MM.1S (cell line): ENCODE results near the gene CSF3R.

ENCODE experiments used
- DNase-seq: peaks from one replicate; pipeline ENCODE4 v3.0.0-alpha.2; 2015
- H2AFZ ChIP-seq: fragments of 300-600 bp; sonication (generic); 2 replicates; pipeline ENCODE4 v1.6.0; 2016; ENCODE audit warnings: antibody characterized with exemption, low read length
- H3F3A ChIP-seq: fragments of 300-600 bp; sonication (generic); 2 replicates; pipeline ENCODE4 v1.6.1; 2016; ENCODE audit warnings: mild to moderate bottlenecking, antibody characterized with exemption, low read length, moderate library complexity, mixed read lengths; ENCODE audit not compliant: insufficient read depth
- H3K27ac ChIP-seq: fragments of 300-600 bp; sonication (generic); 2 replicates; pipeline ENCODE4 v1.5.1; 2016; ENCODE audit warnings: mild to moderate bottlenecking, low read length
- H3K27me3 ChIP-seq: fragments of 300-600 bp; sonication (generic); replicated peaks from 2 replicates; pipeline ENCODE4 v1.6.0; 2016; ENCODE audit warnings: low read length; ENCODE audit not compliant: insufficient read depth
- H3K36me3 ChIP-seq: fragments of 300-600 bp; sonication (generic); replicated peaks from 2 replicates; pipeline ENCODE4 v1.6.1; 2016; ENCODE audit warnings: mild to moderate bottlenecking, low read length, mixed read lengths; ENCODE audit not compliant: insufficient read depth
- H3K4me1 ChIP-seq: fragments of 300-600 bp; sonication (generic); 2 replicates; pipeline ENCODE4 v1.6.1; 2016; ENCODE audit warnings: low read length, mixed read lengths
- H3K4me2 ChIP-seq: fragments of 300-600 bp; sonication (generic); 2 replicates; pipeline ENCODE4 v1.6.0; 2016; ENCODE audit warnings: low read depth, low read length
- H3K4me3 ChIP-seq: fragments of 300-600 bp; sonication (generic); 2 replicates; pipeline ENCODE4 v1.5.1; 2016; ENCODE audit warnings: low read length, mixed read lengths
- H3K79me2 ChIP-seq: fragments of 300-600 bp; sonication (generic); 2 replicates; pipeline ENCODE4 v1.6.1; 2016; ENCODE audit warnings: mixed run types, low read length, mixed read lengths
- H3K9ac ChIP-seq: fragments of 300-600 bp; sonication (generic); 2 replicates; pipeline ENCODE4 v1.6.1; 2016; ENCODE audit warnings: low read length, mixed read lengths
- H3K9me2 ChIP-seq: fragments of 300-600 bp; sonication (generic); replicated peaks from 2 replicates; pipeline ENCODE4 v1.6.1; 2016; ENCODE audit warnings: mild to moderate bottlenecking, low read length, mixed read lengths; ENCODE audit not compliant: insufficient read depth
- H3K9me3 ChIP-seq: fragments of 300-600 bp; sonication (generic); replicated peaks from 2 replicates; pipeline ENCODE4 v1.6.1; 2016; ENCODE audit warnings: mild to moderate bottlenecking, low read length, mixed read lengths; ENCODE audit not compliant: insufficient read depth
- H4K20me1 ChIP-seq: fragments of 300-600 bp; sonication (generic); 2 replicates; pipeline ENCODE4 v1.6.1; 2016; ENCODE audit warnings: mild to moderate bottlenecking, low read length, moderate library complexity, mixed read lengths; ENCODE audit not compliant: insufficient read depth
- CTCF ChIP-seq: fragments of 300-600 bp; sonication (generic); IDR thresholded peaks from 2 replicates; pipeline ENCODE4 v1.5.1; 2016; ENCODE audit warnings: antibody characterized with exemption, low read length, mixed read lengths
- EZH2 ChIP-seq: fragments of 300-600 bp; sonication (generic); optimal IDR thresholded peaks from 2 replicates; pipeline ENCODE3; 2017; ENCODE audit warnings: low read depth, mild to moderate bottlenecking, antibody characterized with exemption, low read length, mixed read lengths
- EZH2phosphoT487 ChIP-seq: fragments of 300-600 bp; sonication (generic); IDR thresholded peaks from 2 replicates; pipeline ENCODE4 v1.6.1; 2018; ENCODE audit warnings: antibody characterized with exemption, low read length

CSF3R gene

GRCh38 chr1:36475341-36475740 lies 7.4 kb downstream of the CSF3R start:
- no peak overlapping the region for H3K4me2 ChIP-seq
- no peaks in the 10 kb centered on the region for H3K79me2 ChIP-seq
- H3K36me3 ChIP-seq: no peaks in the 10 kb centered on the region
- TF ChIP-seq CTCF (no peak), EZH2phosphoT487 (no peak), EZH2 (no peak)
- DNase-seq: no peak
- H3K4me1 ChIP-seq: peaks cover 13% of the 10 kb centered on the region
- no peaks in the 10 kb centered on the region for H4K20me1 ChIP-seq
- H2AFZ ChIP-seq: no peak overlapping the region
- H3K9ac ChIP-seq: no peak overlapping the region
- no peak overlapping the region for H3K4me3 ChIP-seq
- no peaks in the 10 kb centered on the region for H3K9me3 ChIP-seq
- H3K9me2 ChIP-seq: no peaks in the 10 kb centered on the region
- H3K27me3 ChIP-seq: no peaks in the 10 kb centered on the region; the same call in 1 of the 2 replicates
- no peak overlapping the region for H3K27ac ChIP-seq
- peaks cover 4% of the 10 kb centered on the region; the same call in 1 of the 2 replicates for H3F3A ChIP-seq

GRCh38 chr1:36472656-36473055 lies 10.1 kb downstream of the CSF3R start:
- Histone ChIP-seq H3K36me3 (no peaks in the 10 kb centered on the region), H3K4me3 (no peak overlapping the region), H3K9ac (no peak overlapping the region), H4K20me1 (no peaks in the 10 kb centered on the region), H3K9me2 (no peaks in the 10 kb centered on the region), H3F3A (peaks cover 4% of the 10 kb centered on the region; the same call in 1 of the 2 replicates), H3K9me3 (no peaks in the 10 kb centered on the region), H3K27me3 (no peaks in the 10 kb centered on the region), H3K79me2 (no peaks in the 10 kb centered on the region), H2AFZ (no peak overlapping the region), H3K4me2 (no peak overlapping the region), H3K27ac (no peak overlapping the region), H3K4me1 (peaks cover 13% of the 10 kb centered on the region)
- no peak for DNase-seq
- TF ChIP-seq EZH2: no peak
- no peak for TF ChIP-seq CTCF
- TF ChIP-seq EZH2phosphoT487: no peak

GRCh38 chr1:36471830-36472641 lies 10.7 kb downstream of the CSF3R start:
- TF ChIP-seq EZH2phosphoT487: no peak
- TF ChIP-seq EZH2: no peak
- no peak for TF ChIP-seq CTCF
- H3K27ac ChIP-seq: no peak overlapping the region
- no peaks in the 10 kb centered on the region for H4K20me1 ChIP-seq
- H3K9me3 ChIP-seq: no peaks in the 10 kb centered on the region
- no peaks in the 10 kb centered on the region for H3K79me2 ChIP-seq
- H3F3A ChIP-seq: peaks cover 4% of the 10 kb centered on the region; the same call in 1 of the 2 replicates
- no peaks in the 10 kb centered on the region for H3K9me2 ChIP-seq
- H3K27me3 ChIP-seq: no peaks in the 10 kb centered on the region
- DNase-seq: no peak
- H3K4me3 ChIP-seq: no peak overlapping the region
- no peak overlapping the region for H3K9ac ChIP-seq
- no peak overlapping the region for H2AFZ ChIP-seq
- no peaks in the 10 kb centered on the region for H3K36me3 ChIP-seq
- peaks cover 13% of the 10 kb centered on the region for H3K4me1 ChIP-seq
- H3K4me2 ChIP-seq: no peak overlapping the region
